Fibroblast of lung (primary cell): ENCODE data around the gene FBXL13.

ENCODE experiments used
- CTCF ChIP-seq, 2 donors: IDR thresholded peaks in 1 of 2; conservative IDR thresholded peaks in 1 of 2; 1 replicate in 1 of 2; 2 replicates in 1 of 2; pipeline ENCODE4 v1.5.1; 2011 to 2012; ENCODE audit warnings: low read length in 2 of 2, control low read depth in 1 of 2, inconsistent platforms in 1 of 2, low read depth in 1 of 2, mild to moderate bottlenecking in 1 of 2
- EZH2 ChIP-seq: IDR thresholded peaks from 2 replicates; pipeline ENCODE4 v1.5.1; 2012; ENCODE audit warnings: low read length, control low read depth, mild to moderate bottlenecking; ENCODE audit errors: missing control alignments

DNA sequence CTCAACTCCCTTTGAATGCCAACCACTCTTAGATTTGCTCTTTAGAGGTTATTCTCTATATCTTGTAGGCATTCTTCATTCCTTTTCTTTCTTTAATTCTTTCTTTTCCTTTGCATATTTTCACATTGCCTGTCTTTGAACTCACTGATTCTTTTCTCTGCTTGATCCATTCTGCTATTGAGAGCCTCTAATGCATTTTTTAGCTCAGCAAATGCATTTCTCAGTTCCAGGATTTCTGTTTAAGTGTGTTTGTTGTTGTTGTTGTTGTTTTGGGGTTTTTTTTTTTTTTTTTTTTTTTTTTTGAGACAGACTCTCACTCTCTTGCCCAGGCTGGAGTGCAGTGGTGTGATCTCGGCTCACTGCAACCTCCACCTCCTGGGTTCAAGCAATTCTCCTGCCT, 71.6 kb downstream of the FBXL13 start:
- TF ChIP-seq CTCF (conservative IDR thresholded peaks at IDR 0.05 in 1 of 2, IDR thresholded peaks at IDR 0.05 in 1 of 2; ENCODE audit: low read depth in 1 of 2, low read length in 2 of 2): no peak
- TF ChIP-seq EZH2: no peak
